Common myeloid progenitor, CD34-positive (primary cell): ENCODE data around the gene SLC25A19.
A peak's percentile ranks its signal among the peaks of the same experiment; 100 is the strongest.

Experiments
- CTCF ChIA-PET: fragments of 350-600 bp; sonication (Branson Sonifier 250); formaldehyde crosslinking; loops from one replicate; lab custom pipeline; 2021; ENCODE audit warnings: antibody characterized with exemption; lab: Charles Lee
- POLR2A ChIA-PET: fragments of 350-600 bp; sonication (Branson Sonifier 250); formaldehyde crosslinking; loops from one replicate; lab custom pipeline; 2021; ENCODE audit warnings: antibody characterized with exemption; lab: Charles Lee
- DNase-seq, 3 donors: peaks; one replicate each; pipeline versions ENCODE4 v3.0.0 to v3.0.0-alpha.2; 2013
- H3K27ac ChIP-seq, 2 experiments: 1 replicate in 1 of 2; 2 replicates in 1 of 2; pipeline ENCODE4 v1.7.0; 2013; ENCODE audit warnings: inconsistent platforms in 2 of 2, low read length in 2 of 2, mild to moderate bottlenecking in 2 of 2, low read depth in 1 of 2, moderate library complexity in 1 of 2; ENCODE audit not compliant: severe bottlenecking in 2 of 2, insufficient read depth in 1 of 2, poor library complexity in 1 of 2
- H3K27me3 ChIP-seq, 5 experiments: replicated peaks in 2 of 5; 1 replicate in 3 of 5; 2 replicates in 2 of 5; pipeline versions ENCODE4 v1.6.1 to v1.7.0; 2013; ENCODE audit warnings: low read length in 4 of 5, mild to moderate bottlenecking in 2 of 5, moderate library complexity in 2 of 5, inconsistent platforms in 1 of 5; ENCODE audit not compliant: insufficient read depth in 5 of 5, control insufficient read depth in 4 of 5
- H3K36me3 ChIP-seq, 4 experiments: 1 replicate in 2 of 4; 2 replicates in 2 of 4; pipeline versions ENCODE4 v1.6.1 to v1.7.0; 2013; ENCODE audit warnings: low read length in 3 of 4, control low read depth in 1 of 4, mild to moderate bottlenecking in 1 of 4; ENCODE audit not compliant: control insufficient read depth in 4 of 4, insufficient read depth in 4 of 4
- H3K4me1 ChIP-seq, 4 experiments: 1 replicate in 3 of 4; 2 replicates in 1 of 4; pipeline versions ENCODE4 v1.6.1 to v1.7.1; 2013; ENCODE audit warnings: low read length in 3 of 4, mild to moderate bottlenecking in 3 of 4, control low read depth in 1 of 4, inconsistent platforms in 1 of 4, moderate library complexity in 1 of 4; ENCODE audit not compliant: control insufficient read depth in 4 of 4, insufficient read depth in 4 of 4; ENCODE audit errors: control extremely low read depth in 1 of 4
- H3K4me3 ChIP-seq, 7 experiments: 1 replicate in 4 of 7; 2 replicates in 3 of 7; pipeline versions ENCODE4 v1.5.1 to v1.7.0; 2013; ENCODE audit warnings: mild to moderate bottlenecking in 7 of 7, low read length in 6 of 7, moderate library complexity in 6 of 7, inconsistent platforms in 2 of 7, low read depth in 2 of 7, control low read depth in 1 of 7; ENCODE audit not compliant: insufficient read depth in 4 of 7, control insufficient read depth in 1 of 7; ENCODE audit errors: extremely low read depth in 1 of 7
- H3K9me3 ChIP-seq, 5 experiments: 1 replicate in 4 of 5; 2 replicates in 1 of 5; pipeline versions ENCODE4 v1.6.1 to v1.7.1; 2013; ENCODE audit warnings: low read length in 4 of 5, mild to moderate bottlenecking in 2 of 5, inconsistent platforms in 1 of 5, low read depth in 1 of 5, moderate library complexity in 1 of 5; ENCODE audit not compliant: control insufficient read depth in 4 of 5, insufficient read depth in 2 of 5; ENCODE audit errors: control extremely low read depth in 1 of 5
- WGBS: methylation state at CpG from one replicate; pipeline ENCODE4 v1.1.5; 2013; ENCODE audit not compliant: insufficient coverage; 5-methylcytosine and 5-hydroxymethylcytosine counted together

Gene SLC25A19

DNA sequence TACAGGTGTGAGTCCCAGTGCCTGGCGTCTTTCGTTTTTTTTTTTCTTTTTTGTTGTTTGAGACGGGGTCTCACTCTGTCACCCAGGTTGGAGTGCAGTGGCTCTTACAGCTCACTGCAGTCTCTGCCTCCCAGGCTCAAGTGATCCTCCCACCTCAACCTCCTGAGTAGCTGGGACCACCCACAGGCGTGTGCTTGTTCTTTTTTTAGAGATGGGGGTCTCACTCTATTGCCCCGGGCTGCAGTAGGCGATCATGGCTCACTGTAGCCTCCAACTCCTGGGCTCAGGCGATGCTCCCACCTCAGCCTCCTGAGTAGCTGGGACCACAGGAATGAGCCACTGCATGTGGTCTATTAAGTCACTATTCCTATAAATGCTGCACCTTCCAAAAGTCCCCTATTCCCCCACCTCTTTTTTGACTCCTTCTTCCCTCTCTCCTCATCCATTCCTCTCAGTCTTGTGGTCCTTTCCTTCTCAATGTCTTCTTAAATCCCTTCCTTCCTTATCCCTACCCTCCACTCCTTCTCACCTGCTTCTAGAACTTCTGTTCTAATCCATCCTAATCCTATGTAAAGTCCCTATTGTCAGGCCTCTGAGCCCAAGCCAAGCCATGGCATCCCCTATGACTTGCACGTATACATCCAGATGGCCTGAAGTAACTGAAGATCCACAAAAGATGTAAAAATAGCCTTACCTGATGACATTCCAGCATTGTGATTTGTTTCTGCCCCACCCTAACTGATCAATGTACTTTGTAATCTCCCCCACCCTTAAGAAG is 37.0 kb downstream of the SLC25A19 start:
- ChIA-PET CTCF (interaction anchor here (0.6 to 0.8 kb wide), 3 partner anchors 23 to 167 kb away, joined by 3 to 4 read pairs (median 3); no protein-coding TSS in a partner anchor), POLR2A (interaction anchor here (1.4 kb wide), 1 partner anchor 9 kb away, joined by 5 read pairs; the partner anchor contains the start of genes GGA3 and MRPS7)
- 89% methylated on average over 6 of the region's 8 CpGs for WGBS
- H3K9me3 ChIP-seq, result no peaks in the 10 kb centered on the region
- peaks cover 0 to 5% (median 4%) of the 10 kb centered on the region in 4 experiments for H3K36me3 ChIP-seq
- peaks cover 0 to 11% (median 8%) of the 10 kb centered on the region in 4 experiments for H3K4me1 ChIP-seq
- H3K27ac ChIP-seq, result no peak overlapping the region
- H3K4me3 ChIP-seq, result no peak overlapping the region
- H3K27me3 ChIP-seq, result no peaks in the 10 kb centered on the region
- DNase-seq, result no peak

DNA sequence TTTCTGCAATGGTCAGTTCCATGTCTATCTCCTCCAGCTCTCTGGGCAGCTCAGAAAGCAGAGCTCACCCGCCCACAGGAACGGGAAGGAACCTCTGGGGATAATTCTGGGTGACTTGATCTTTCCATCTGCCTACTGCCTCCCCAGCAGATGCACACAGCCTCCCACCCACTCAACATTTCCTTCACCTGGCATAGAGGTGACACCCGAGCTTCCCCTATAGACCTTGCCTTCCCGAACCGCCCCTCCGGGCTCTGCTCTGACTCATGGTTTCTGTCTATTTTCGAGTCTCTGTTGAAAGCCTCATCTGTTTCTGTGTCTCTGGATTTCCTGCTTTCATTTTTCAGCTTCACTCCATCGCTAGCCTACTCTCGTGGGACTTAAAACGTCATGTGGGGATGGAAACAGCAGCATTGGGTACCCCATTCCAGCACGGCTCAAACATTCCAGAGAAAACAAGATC is 39.2 kb downstream of the SLC25A19 start:
- peaks cover 0 to 21% (median 17%) of the 10 kb centered on the region in 4 experiments for H3K36me3 ChIP-seq

DNA sequence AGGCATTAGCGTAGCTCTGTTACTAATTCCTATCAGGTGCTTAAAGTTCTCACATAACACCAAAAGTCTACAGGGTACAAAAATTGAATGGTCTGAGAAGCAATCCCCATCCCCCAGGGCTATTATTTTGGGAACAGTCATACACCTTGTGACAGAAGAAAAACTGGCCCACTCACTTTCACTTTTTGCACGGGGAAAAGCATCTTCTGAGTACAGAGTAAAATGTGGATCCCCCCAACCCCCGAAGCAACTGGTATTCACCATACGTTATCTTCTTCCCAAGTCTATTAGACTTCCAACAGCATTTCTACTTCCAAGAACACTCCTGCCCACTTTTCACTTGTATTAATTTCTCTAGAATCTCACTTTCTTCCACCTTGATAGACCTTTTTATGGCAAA is 39.7 kb downstream of the SLC25A19 start:
- no peak for DNase-seq
- CTCF ChIA-PET, result interaction anchor here (0.6 to 3.5 kb wide), 6 partner anchors 9 to 46 kb away, joined by 3 to 27 read pairs (median 5); partner anchors contain the start of gene MIF4GD
- Histone ChIP-seq H3K36me3 (peaks cover 0 to 25% (median 20%) of the 10 kb centered on the region in 4 experiments), H3K27me3 (no peaks in the 10 kb centered on the region), H3K4me3 (no peak overlapping the region), H3K9me3 (no peaks in the 10 kb centered on the region), H3K4me1 (peaks cover 5 to 9% (median 7%) of the 10 kb centered on the region in 4 experiments), H3K27ac (no peak overlapping the region)
- POLR2A ChIA-PET, result interaction anchor here (0.6 kb wide), 1 partner anchor 12 kb away, joined by 3 read pairs; the partner anchor contains the start of genes GGA3 and MRPS7
- 85% methylated on average over 4 of the region's 4 CpGs for WGBS

More for the DNA sequence above, 39.2 kb downstream of the SLC25A19 start:
- H3K4me1 ChIP-seq, result peaks cover under 1 to 9% (median 7%) of the 10 kb centered on the region in 4 experiments
- H3K4me3 ChIP-seq, result no peak overlapping the region
- DNase-seq, result no peak
- no peaks in the 10 kb centered on the region for H3K27me3 ChIP-seq
- POLR2A ChIA-PET, result no interaction called here
- WGBS, result 82% methylated on average over 10 of the region's 11 CpGs
- H3K27ac ChIP-seq, result no peak overlapping the region
- CTCF ChIA-PET, result interaction anchor here (0.6 to 3.5 kb wide), 7 partner anchors 10 to 208 kb away, joined by 3 to 27 read pairs (median 4); partner anchors contain the start of gene MIF4GD
- no peaks in the 10 kb centered on the region for H3K9me3 ChIP-seq

DNA sequence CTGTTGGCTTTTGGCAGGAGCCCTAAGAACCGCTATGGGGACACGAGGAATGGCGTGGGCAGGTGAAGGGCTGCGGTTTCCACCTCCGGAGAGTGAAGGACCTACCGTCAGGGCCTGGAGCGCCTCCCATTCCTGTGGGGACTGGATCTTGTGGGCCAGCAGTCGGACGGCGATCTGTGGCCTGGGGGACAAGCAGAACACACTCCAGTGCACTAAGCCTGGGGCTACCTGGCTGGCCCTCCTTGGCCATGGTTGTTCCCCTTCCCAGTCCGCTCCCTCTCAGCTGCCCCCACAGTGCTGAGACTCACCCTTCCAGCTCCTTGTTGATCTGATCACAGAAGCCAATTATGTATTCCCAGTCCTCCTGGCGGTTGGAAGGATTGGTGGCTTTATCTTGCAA is 42.8 kb downstream of the SLC25A19 start:
- WGBS, result 94% methylated on average over 11 of the region's 12 CpGs
- Histone ChIP-seq H3K4me3 (no peak overlapping the region), H3K4me1 (peaks cover 0 to 5% (median 2%) of the 10 kb centered on the region in 4 experiments), H3K27me3 (no peaks in the 10 kb centered on the region), H3K9me3 (no peaks in the 10 kb centered on the region), H3K27ac (no peak overlapping the region), H3K36me3 (peaks cover 2 to 57% (median 48%) of the 10 kb centered on the region in 4 experiments)
- no peak for DNase-seq
- CTCF ChIA-PET, result interaction anchor here (0.6 to 1.1 kb wide), 5 partner anchors 16 to 185 kb away, joined by 3 to 4 read pairs (median 3); no protein-coding TSS in a partner anchor
- POLR2A ChIA-PET, result no interaction called here

DNA sequence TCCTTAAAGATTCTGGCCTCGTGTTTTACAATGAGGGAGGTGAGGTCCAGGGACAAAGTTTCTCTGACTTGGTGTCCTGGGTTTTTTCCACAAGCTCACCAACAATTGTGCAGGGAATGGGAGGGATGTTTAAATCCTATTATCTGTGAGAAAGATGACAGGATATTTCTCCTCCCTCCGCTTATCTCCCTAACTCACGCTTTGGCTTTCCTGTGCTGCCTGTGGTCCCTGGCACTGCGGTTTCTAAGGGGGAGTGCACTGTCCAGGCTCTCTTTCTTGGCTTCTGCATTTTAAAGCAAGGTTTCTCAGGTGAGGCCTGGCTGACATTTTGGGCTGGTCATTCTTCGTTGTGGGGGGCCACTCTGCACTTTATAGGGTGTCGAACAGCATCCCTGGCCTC is 44.2 kb downstream of the SLC25A19 start:
- DNase-seq, result no peak
- CTCF ChIA-PET, result interaction anchor here (0.5 to 2.0 kb wide), 4 partner anchors 15 to 261 kb away, joined by 3 to 9 read pairs (median 4); partner anchors contain the start of gene MIF4GD
- Histone ChIP-seq H3K36me3 (peaks cover 4 to 71% (median 58%) of the 10 kb centered on the region in 4 experiments), H3K27me3 (no peaks in the 10 kb centered on the region), H3K4me1 (peaks cover 0 to 5% (median 0%) of the 10 kb centered on the region in 4 experiments), H3K27ac (no peak overlapping the region), H3K4me3 (no peak overlapping the region), H3K9me3 (no peaks in the 10 kb centered on the region)
- 90% methylated on average over 6 of the region's 6 CpGs for WGBS
- POLR2A ChIA-PET, result interaction anchor here (1.1 kb wide), 1 partner anchor 16 kb away, joined by 4 read pairs; no protein-coding TSS in a partner anchor

DNA sequence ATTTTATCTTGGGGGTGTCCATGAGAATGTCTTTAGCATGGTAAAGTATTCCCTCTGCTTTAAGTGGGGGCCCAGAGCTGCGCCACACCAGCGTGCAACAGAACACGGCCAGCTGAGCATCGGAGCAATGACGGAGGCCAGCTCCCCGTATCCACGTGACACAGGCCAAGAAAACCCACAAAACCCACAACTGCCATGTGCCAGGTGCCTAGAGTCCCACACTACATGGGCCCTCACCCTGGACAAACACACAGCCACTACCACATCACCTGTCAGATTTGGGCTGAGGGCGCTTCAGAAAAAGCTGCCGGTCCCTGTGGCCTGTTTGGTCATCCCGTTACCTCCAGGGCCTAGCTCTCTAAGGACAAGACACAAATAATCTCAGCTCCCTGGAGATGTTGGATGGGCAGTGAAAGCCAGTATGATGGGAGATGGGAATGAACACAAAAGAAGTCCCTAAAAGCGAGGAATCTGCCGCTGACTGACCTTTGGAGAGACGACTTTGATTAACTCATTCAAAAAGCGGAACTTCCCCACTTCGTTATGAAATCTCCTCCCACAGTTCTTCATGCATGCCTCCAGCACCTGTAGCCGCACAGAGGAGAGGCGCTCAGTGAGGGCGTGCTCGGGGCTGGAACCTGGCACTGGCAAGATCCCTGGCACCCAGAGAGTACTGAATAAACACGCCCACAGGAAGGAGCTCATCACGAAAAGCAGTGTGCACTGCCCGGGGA is 44.9 kb downstream of the SLC25A19 start:
- H3K27ac ChIP-seq, result no peak overlapping the region
- peak in 2 of 3 donors; percentile 39 to 49 for DNase-seq
- WGBS, result 87% methylated on average over 19 of the region's 22 CpGs
- no peaks in the 10 kb centered on the region for H3K9me3 ChIP-seq
- CTCF ChIA-PET, result interaction anchor here (0.5 to 7.5 kb wide), 5 partner anchors 14 to 260 kb away, joined by 3 to 50 read pairs (median 5); partner anchors contain the start of gene MIF4GD
- peaks cover 4 to 77% (median 64%) of the 10 kb centered on the region in 4 experiments for H3K36me3 ChIP-seq
- H3K27me3 ChIP-seq, result no peaks in the 10 kb centered on the region
- peaks cover 0 to 5% (median 0%) of the 10 kb centered on the region in 4 experiments for H3K4me1 ChIP-seq
- H3K4me3 ChIP-seq, result no peak overlapping the region
- POLR2A ChIA-PET, result interaction anchor here (1.1 kb wide), 1 partner anchor 16 kb away, joined by 4 read pairs; no protein-coding TSS in a partner anchor
